ENCODE data around the gene KCNQ2. TPM values are rescaled to one million over a fixed set of nuclear protein-coding genes. Genes with fewer than 3 reads are reported as not detected.

The KCNQ2 gene
- total and polyA plus RNA-seq, 8 donors: 0.03 to 2.2 (median 0.25) TPM; not detected in 5

GRCh38 chr20:63402181-63402859 lies 70.1 kb downstream of the KCNQ2 start:
- H3K4me3 ChIP-seq: no peak overlapping the region
- WGBS, 5 donors: 46 to 60% (median 51%) methylated on average over 16 to 24 of the region's 24 CpGs
- intact Hi-C loops (cut with DNase I; ENCODE audit: low total_unique reads): no loop called here
- H3K27me3 ChIP-seq: peaks cover 0 to 88% (median 16%) of the 10 kb centered on the region in 3 donors
- TF ChIP-seq POLR2AphosphoS5 (IDR thresholded peaks at IDR 0.05): no peak
- TF ChIP-seq, protein P1, sequence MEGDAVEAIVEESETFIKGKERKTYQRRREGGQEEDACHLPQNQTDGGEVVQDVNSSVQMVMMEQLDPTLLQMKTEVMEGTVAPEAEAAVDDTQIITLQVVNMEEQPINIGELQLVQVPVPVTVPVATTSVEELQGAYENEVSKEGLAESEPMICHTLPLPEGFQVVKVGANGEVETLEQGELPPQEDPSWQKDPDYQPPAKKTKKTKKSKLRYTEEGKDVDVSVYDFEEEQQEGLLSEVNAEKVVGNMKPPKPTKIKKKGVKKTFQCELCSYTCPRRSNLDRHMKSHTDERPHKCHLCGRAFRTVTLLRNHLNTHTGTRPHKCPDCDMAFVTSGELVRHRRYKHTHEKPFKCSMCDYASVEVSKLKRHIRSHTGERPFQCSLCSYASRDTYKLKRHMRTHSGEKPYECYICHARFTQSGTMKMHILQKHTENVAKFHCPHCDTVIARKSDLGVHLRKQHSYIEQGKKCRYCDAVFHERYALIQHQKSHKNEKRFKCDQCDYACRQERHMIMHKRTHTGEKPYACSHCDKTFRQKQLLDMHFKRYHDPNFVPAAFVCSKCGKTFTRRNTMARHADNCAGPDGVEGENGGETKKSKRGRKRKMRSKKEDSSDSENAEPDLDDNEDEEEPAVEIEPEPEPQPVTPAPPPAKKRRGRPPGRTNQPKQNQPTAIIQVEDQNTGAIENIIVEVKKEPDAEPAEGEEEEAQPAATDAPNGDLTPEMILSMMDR (IDR thresholded peaks at IDR 0.05): no peak
- TF ChIP-seq EP300 (IDR thresholded peaks at IDR 0.05): no peak
- TF ChIP-seq POLR2A (IDR thresholded peaks at IDR 0.05): no peak
- H3K27ac ChIP-seq: no peak overlapping the region
- DNase-seq: no peak
- no peaks in the 10 kb centered on the region for H3K4me1 ChIP-seq
- no peaks in the 10 kb centered on the region for H3K9me3 ChIP-seq
- no peaks in the 10 kb centered on the region for H3K36me3 ChIP-seq

GRCh38 chr20:63401384-63402110 lies 70.9 kb downstream of the KCNQ2 start:
- TF ChIP-seq POLR2AphosphoS5 (IDR thresholded peaks at IDR 0.05): no peak
- no peak for TF ChIP-seq POLR2A (IDR thresholded peaks at IDR 0.05)
- TF ChIP-seq EP300 (IDR thresholded peaks at IDR 0.05): no peak
- TF ChIP-seq, protein P1 (IDR thresholded peaks at IDR 0.05): no peak
- 75 to 79% (median 77%) methylated on average over 23 to 29 of the region's 29 CpGs for WGBS, 5 donors
- no peaks in the 10 kb centered on the region for H3K4me1 ChIP-seq
- no peak overlapping the region for H3K27ac ChIP-seq
- DNase-seq: no peak
- intact Hi-C loops (cut with DNase I; ENCODE audit: low total_unique reads): no loop called here
- H3K4me3 ChIP-seq: no peak overlapping the region
- no peaks in the 10 kb centered on the region for H3K9me3 ChIP-seq
- H3K27me3 ChIP-seq: peaks cover 0 to 95% (median 16%) of the 10 kb centered on the region in 3 donors
- no peaks in the 10 kb centered on the region for H3K36me3 ChIP-seq

GRCh38 chr20:63400486-63401210 lies 71.8 kb downstream of the KCNQ2 start:
- Histone ChIP-seq H3K27me3 (peaks cover 0 to 98% (median 18%) of the 10 kb centered on the region in 3 donors), H3K27ac (no peak overlapping the region), H3K9me3 (no peaks in the 10 kb centered on the region), H3K36me3 (no peaks in the 10 kb centered on the region), H3K4me1 (no peaks in the 10 kb centered on the region), H3K4me3 (no peak overlapping the region)
- intact Hi-C loops (cut with DNase I; ENCODE audit: low total_unique reads): no loop called here
- TF ChIP-seq POLR2A (IDR thresholded peaks at IDR 0.05) (no peak), POLR2AphosphoS5 (IDR thresholded peaks at IDR 0.05) (no peak), EP300 (IDR thresholded peaks at IDR 0.05) (no peak)
- TF ChIP-seq, protein P1 (IDR thresholded peaks at IDR 0.05): no peak
- WGBS, 5 donors: 82 to 84% (median 83%) methylated on average over 34 to 44 of the region's 44 CpGs
- no peak for DNase-seq

- intact Hi-C loops (cut with DNase I; ENCODE audit: low total_unique reads): no loop called here
- 81 to 88% (median 85%) methylated on average over 27 to 41 of the region's 41 CpGs for WGBS, 5 donors
- Histone ChIP-seq H3K4me3 (no peak overlapping the region), H3K4me1 (no peaks in the 10 kb centered on the region), H3K9me3 (no peaks in the 10 kb centered on the region), H3K36me3 (no peaks in the 10 kb centered on the region), H3K27me3 (peaks cover 0 to 98% (median 24%) of the 10 kb centered on the region in 3 donors), H3K27ac (no peak overlapping the region)
- DNase-seq: no peak
- no peak for TF ChIP-seq POLR2A (IDR thresholded peaks at IDR 0.05)
- TF ChIP-seq POLR2AphosphoS5 (IDR thresholded peaks at IDR 0.05): no peak
- TF ChIP-seq EP300 (IDR thresholded peaks at IDR 0.05): no peak
- TF ChIP-seq, protein P1 (IDR thresholded peaks at IDR 0.05): no peak
Observed at GRCh38 chr20:63399596-63400375, 72.7 kb downstream of the KCNQ2 start.

Data from stomach (tissue), 9 donors.